HG02588 (cell line): ENCODE results near the gene CAMK4.
A peak's percentile ranks its signal among the peaks of the same experiment; 100 is the strongest.

Source experiments
- ATAC-seq: cut with Tn5 transposase; IDR thresholded peaks from one replicate; pipeline ENCODE4 v1.9.1; 2021; ENCODE audit warnings: mild to moderate bottlenecking, moderate library complexity; ENCODE audit not compliant: unreplicated experiment

The CAMK4 gene

DNA sequence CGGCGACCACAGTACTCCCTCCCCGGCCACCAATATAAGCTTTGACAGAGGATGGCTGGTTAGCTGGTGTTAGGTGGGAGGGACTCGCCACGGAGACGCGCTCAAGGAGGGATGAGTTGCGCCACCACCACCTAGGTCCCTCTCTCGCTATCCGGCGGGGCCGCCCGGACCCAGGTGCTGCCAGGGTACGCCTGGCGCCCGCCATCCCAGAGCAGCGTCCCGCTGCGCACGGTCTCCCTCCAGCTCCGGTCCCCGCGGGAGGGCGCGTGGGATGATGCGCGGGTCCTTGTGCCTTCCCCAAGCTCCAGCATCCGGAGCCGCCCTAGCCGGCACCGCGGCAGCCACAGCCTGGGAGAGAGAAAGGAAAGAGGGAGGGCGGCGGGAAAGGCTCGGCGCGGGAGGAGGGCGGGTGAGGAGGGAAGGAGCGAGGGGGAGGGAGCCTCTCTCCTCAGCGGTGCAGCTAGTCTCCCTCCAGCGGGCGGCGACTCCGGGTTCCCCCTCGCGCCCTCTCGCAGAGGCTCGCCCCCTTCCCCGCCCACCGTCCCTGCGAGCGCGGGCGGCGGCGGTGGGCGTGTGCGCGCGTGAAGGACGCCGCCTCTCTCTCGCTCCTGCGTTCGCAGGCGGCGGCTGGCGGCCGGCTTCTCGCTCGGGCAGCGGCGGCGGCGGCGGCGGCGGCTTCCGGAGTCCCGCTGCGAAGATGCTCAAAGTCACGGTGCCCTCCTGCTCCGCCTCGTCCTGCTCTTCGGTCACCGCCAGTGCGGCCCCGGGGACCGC, at the start of gene CAMK4:
Gene CAMK4, plus strand, starts transcription at position 598 of the 774 bp plus-strand sequence. Its CDS starts 100 bp downstream, at position 698.
- ATAC-seq = peak; percentile 79

DNA sequence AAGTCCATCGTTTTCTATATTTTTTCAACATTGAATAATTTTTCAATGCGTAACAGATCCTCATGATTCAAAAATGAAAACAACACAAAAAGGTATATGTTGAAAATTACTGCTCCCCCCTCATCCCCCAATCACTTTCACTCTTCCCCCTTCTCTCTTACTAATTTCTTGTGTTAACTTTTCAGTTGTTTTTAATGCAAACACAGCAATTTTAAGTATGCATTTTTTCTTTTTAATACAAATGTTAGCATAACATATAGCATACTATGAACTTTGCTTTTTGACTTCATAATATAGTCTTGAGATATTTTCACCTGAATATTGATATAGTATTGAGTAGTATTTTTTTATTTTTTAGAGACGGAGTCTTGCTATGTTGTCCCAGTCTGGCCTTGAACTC, 41.1 kb upstream of the CAMK4 start:
- ATAC-seq = no peak

DNA sequence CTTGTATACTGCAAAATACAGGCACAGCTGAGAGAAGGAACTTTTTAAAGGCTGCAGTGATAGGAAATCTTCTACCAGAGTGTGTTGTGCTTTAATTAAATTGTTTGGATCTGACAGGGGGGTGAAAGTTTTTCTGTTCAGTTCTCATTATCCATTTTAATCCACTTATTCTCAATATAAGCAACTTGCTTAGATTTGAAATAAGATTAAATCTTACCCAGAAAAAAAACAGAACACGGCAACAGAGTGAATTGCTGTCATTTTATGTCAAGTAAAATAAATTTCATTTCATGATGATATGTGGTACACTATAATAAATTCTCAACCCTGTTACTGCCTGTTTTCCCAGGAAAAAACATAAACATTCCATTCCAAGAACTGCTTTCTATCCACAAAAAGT, 37.1 kb upstream of the CAMK4 start:
- no peak for ATAC-seq

GRCh38 chr5:111194053-111194452, 30.1 kb upstream of the CAMK4 start:
- ATAC-seq = no peak

- no peak for ATAC-seq
Measured at GRCh38 chr5:111194925-111195324, 29.3 kb upstream of the CAMK4 start.

DNA sequence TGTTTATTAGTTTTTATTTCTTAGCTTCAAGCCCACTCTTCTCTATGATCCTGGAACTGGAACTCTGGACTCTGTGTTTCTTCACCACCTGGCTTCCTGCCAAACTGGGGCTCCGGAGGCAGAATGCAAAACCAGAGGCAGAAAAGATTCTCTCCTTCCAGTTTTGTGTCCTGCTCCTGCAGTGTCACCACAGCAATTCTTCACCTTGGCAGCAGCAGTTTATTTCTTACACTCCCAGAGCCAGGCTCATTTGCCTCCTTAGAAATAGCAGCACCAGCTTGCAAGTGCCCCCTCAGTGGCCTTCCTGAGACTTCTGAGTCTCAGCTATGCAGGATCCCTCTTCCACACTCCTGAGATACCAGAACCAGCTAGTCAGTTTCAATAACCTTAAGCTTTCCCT, 26.7 kb upstream of the CAMK4 start:
- no peak for ATAC-seq

GRCh38 chr5:111198281-111198966, 25.8 kb upstream of the CAMK4 start:
- no peak for ATAC-seq

- no peak for ATAC-seq
Measured at GRCh38 chr5:111200828-111201227, 23.4 kb upstream of the CAMK4 start.

GRCh38 chr5:111201705-111202104, 22.5 kb upstream of the CAMK4 start:
- no peak for ATAC-seq

DNA sequence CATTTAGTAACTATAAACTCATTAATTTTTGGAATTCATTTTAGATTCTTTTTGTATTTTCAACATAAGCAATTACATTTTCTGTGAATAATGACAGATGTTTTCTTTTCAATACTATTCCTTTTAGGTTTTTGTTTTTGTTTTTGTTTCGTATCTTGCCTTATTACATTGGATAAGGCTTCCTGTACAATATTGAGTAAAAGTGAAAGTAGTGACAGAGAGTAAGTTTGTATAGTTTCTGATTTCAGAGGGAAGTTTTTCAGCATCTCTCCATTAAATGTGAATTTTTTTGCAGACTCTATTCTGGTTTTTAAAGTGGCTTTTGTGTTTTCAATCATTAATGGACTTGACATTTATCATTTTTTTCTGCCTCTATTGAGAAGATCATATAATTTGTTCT, 12.8 kb upstream of the CAMK4 start:
- no peak for ATAC-seq

- ATAC-seq = no peak
Measured at GRCh38 chr5:111214052-111214742, 10.0 kb upstream of the CAMK4 start.

DNA sequence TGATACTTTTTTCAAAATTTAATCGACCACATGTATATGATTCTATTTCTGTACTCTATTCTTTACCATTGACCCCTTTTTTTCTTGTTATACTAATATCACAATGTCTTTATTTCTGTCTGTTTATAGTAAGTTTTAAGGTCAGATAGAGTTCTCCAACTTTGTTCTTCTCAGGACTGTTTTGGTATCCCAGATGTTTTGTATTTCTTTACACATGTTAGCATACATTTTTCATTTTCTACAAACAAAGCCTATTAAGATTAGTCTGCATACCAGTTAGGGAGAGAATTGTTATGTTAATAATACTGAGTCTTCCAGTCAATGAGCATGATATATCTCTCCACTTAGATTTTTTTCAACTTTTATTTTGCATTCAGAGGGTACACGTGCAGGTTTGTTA, 8.2 kb upstream of the CAMK4 start:
- ATAC-seq = no peak

GRCh38 chr5:111221139-111221538, 3.0 kb upstream of the CAMK4 start:
- ATAC-seq = no peak

- ATAC-seq = no peak
Measured at GRCh38 chr5:111223101-111223786, 940 bp upstream of the CAMK4 start.

GRCh38 chr5:111224561-111225345, 569 bp downstream of the CAMK4 start:
- peak; percentile 30 for ATAC-seq

DNA sequence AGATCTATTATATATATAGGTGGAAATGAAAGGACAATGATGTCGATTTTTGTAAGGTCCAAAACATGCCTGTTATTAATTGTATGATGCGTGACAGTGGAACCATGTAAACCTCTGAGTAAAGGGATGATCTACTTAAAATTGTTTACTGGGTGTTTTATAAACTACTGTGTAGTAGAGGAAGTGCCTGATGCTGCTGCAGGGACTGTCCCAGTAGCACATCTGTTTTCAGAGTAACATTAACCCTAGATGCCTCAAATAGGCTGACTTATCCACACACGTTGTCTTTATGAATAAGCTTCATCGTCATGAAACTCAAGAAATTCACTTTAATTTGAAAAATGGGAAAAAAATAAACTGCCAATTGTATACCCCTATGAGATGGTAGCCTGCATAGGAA, 1.7 kb downstream of the CAMK4 start:
- no peak for ATAC-seq

DNA sequence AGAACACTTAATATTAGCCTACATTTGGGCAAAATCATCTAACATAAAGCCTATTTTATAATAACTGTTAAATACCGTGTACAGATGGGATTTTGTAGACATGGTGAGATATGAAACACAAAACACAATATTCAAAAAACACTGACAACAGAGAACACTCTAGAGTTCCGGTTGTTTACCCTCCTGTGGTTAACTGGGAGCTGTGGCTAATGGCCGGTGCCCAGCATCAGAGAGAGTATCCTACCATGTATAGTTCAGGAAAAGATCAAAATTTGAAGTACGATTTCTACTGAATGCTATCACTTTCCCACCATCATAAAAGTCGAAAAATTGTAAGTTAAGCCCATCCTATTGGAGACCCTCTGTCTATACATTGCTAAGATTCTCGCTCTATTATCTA, 2.4 kb downstream of the CAMK4 start:
- no peak for ATAC-seq

DNA sequence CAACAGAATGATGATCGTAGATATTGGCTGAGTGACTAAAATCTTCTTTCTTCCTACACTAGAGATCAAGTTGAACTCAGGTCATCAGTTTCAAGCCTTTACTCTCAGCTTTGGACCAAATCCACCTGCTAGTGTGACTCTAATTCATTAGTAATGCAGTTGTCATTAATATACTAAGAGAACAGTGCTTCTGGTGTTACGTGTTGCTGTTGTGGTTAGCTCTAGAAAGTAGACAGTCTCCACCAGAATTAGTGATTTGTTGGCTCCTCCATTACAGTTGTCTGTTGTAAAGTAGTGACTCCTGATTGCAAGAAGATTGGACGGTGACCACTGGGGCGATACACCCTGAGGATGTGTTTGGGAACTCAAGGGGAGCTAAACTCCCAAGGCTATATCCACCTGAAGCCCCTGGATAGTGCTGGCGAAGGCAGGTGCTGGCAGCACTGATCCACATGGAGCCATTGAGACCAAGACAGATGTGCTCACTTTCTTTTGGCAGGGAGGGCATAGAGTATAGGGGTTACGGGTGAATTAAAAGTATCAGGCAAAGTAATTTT, 3.1 kb downstream of the CAMK4 start:
- ATAC-seq = no peak

DNA sequence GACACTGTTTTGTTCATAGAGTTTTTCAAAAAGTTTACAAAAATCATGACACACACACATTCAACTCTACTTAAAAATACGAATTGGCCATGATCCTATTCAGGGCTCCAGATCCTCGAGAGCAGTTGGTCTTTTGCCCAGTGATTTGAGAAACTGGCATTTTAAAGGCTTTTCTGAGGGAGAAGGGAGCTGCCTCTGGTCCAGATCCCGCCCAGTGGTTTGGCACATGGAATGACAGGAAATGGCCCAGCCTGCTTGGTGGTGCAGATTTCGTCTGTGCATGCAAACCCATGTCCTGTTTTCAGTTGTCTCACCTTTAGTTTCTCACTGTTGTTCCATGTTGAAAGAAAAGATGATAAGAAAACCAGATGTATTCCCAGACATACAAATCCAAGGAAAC, 3.6 kb downstream of the CAMK4 start:
- no peak for ATAC-seq

DNA sequence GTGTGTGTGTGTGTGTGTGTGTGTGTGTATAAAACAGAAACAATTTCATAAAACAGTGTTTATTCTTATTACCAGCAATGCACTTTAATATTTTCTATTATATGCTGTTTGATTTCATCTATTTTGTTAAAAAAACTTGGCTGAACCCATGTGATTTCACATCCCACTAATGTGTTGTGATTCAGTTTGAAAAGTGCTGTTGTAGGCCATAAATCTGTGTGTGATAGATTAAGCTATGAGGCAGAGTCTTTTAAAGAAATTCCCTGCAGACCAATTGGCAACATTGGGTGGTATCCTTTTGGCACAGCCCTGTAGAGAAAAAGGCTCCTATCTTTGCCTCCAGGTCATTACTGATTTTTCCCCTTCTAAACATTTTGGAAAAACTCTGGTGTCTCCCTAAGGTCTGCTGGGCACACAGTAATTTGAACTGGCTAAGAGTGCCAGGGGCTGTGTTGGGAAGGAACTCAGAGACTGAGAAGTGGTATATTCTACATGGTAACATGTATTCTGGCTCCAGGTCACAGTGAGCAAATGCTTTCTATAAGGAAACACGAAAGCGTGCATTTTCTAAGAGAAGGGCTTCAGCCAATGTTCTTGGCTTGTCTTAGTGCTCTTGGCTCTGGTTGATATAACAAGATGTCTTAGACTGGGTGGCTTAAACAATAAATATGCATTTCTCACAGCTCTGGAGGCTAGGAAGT, 4.5 kb downstream of the CAMK4 start:
- ATAC-seq = no peak
